IPS-NIHi7 (cell line): ENCODE measurements around the gene IFNLR1.
A peak's percentile ranks its signal among the peaks of the same experiment; 100 is the strongest.

Experiments used
- DNase-seq: peaks from one replicate; pipeline ENCODE4 v3.0.0; 2012; ENCODE audit warnings: mixed read lengths; ENCODE audit errors: extremely low spot score

The IFNLR1 gene

GRCh38 chr1:24122776-24123175 lies 64.3 kb downstream of the IFNLR1 start:
- DNase-seq: no peak

- DNase-seq: no peak
These were observed 65.7 kb downstream of the IFNLR1 start for GRCh38 chr1:24121406-24121805.

DNA sequence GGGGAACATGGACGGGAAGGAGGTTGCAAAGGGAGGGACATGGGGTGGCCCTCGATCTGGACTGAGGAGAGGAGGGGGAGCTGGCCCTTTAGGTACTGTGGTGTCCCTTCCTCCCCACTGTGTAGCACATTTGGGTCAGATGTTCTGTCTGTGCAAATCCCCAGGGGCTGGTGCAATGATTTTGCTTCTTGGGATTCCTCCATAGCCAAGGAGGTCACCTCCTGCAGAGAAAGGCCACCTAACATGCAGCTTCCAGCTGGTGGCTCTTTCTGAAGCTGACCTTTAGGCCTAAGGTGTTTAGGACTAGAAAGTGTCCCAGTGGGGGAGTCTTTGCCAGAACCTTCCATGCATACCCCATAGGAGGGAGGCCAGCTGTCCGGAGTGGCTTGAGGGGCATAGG lies 66.1 kb downstream of the IFNLR1 start:
- DNase-seq: no peak

DNA sequence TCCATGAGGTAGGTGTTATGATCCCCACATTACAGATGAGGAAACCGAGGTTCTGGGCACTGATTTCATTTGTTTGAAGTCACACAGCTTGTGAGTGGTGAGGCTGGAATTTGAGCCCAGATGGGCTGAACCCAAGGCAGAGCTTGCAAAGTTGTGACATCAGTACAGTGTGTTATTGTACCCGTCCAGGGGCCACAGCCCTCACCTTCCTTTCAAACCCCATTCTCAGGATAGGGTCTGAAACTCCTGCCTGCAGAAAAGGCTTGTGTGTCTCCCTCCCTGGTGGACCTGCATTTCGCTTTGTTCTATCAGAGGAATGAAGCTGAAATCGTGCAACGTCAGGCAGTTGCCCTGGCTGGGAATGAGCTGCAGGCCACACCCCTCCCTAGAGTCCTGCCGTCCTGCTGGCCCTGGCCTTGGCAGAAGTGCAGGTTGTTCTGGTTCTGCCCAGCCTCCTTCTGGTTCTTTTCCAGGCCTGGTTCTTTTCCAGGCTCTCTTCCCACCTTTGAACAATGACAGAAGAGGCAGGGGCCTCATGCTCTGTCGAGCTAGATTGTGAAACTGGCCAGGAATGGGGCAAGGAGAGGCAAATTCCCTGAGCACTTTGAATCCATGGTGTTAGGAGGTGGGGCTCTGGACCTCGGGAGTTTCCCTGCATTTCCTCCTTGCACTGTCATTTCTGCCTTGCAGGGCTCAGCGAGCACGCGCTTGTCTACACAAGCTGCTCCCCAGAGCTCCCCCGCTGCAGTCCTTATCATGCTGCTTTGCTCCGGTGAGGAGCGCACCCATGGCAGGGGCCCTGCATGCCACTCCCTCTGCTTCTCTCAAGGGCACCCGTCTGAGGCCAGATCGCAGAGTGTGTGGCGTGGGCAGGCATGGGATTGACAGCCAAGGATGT lies 67.0 kb downstream of the IFNLR1 start:
- DNase-seq: no peak

DNA sequence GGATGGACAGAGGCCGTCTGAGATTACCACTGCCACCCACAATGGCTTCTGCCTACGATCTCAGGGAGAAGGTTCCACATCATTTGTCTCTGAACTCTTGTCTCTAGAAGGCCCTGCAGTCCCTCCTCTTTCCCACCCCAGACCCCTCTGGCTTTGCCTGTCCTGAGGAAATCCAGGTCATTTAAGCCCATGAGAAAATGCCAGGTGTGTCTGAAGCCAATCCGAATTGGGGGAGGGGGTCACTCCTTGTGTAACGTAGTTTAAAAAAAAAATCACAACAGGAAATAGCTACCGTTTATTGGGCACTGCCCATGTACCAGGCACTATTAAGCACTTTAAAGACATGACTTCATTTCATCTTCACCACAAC lies 67.6 kb downstream of the IFNLR1 start:
- no peak for DNase-seq

DNA sequence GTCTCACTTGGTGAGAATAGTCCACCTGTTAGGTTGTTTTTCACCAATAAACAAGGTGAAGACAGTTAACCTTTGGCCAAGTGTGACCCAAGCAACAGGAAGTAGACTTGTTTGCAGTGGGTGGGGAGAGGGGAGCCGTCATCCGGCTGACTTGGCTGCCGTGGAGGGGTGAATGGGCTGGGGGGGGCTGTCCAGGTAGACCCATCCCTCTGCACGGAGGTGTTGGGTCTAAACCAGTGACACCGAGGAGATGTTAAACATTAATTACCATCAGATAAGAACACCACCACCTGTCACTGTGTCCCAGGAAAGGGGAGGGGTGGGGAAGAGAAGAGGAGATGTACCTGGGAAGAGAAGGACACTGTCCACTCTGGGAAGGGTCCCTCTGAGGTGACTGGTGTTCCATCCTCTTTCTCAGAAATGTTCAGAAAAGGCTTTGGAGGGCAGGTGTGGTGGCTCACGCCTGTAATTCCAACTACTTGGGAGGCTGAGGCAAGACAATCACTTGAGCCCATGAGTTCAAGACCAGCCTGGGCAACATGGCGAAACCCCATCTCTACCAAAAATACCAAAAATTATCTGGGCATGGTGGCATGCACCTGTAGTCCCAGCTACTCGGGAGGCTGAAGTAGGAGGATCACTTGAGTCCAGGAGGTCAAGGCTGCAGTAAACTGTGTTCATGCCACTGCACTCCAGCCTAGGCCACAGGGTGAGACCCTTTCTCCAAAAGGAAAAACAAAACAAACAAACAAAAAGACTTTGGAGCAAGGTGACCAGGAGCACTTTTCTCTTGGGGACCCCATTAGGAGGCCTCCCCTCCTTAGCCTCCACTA lies 68.5 kb downstream of the IFNLR1 start:
- no peak for DNase-seq

- no peak for DNase-seq
These were observed 69.2 kb downstream of the IFNLR1 start for GRCh38 chr1:24117722-24118409.

GRCh38 chr1:24117132-24117531 lies 70.0 kb downstream of the IFNLR1 start:
- DNase-seq: no peak

DNA sequence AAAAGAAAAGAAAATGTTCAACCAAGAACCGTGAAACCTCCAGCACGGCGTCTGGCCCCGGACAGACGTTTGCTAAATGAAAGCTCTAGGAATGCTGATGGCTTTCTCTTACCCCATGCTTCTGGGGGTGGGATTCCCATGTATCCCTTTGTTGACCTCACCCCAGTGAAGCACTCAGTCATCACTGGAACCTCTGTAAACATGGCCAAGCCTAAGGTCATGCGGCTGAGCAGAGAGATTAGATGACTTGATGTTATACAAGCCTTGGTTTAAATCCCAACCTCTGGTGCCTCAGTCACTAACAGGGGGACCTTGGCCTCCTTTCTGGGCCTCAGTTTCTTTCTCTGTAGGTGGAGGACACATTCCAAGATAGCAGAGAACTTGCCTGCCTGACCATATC lies 72.3 kb downstream of the IFNLR1 start:
- no peak for DNase-seq

DNA sequence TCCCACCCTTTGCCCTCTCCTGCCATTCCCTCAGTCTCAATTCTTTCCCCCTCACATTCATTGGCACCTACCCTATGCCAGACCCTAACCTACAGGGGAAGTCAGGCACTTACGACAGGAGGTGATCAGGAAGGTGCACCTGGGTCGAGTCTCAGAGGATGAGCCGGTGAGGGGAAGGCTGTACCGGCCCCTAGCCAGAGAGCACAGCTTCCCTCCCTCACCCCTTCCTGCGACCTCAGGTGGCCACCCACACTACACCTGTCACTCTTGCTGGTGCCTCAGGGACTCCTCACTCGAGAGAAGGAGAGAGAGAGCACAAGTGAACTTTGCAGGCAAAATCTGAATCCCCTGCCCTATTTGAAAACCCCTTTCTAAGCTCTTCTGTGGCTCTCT lies 73.5 kb downstream of the IFNLR1 start:
- DNase-seq: no peak

DNA sequence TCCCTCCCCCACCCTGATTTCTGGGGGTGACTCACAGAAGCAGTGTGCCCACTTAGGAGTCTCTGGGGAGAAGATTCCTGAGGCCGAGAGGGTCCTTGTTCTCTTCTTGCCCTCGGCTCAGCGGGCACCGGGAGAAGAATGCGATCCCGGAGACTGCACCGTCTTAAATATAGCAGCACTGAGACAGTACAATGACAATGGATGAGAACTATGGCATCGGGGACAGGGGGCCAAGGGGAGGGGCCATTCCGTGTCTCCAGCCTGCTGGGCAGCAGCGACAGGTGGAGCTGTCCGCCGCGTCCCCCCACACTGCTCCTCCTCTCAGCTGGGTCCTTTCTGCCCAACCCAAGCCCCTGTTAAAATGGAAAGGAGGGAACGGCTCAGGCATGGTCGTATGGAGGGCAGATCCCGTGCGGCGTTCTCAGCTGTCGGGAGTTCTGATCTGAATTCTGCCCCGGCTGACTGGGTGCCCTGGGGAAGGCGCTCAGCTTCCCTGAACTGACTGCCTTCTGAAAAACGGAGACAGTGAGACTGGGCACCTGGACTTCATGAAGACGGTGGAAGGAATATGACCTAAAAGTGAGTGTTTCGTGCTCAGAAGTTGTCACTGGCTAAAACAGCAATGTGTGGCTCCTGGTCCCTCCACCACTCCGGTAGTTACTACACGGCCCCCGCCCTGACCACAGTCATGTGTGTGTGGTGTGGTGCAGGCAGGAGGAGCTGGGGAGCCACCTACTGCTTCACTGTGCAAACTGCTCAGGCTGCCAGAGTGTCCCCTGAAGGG lies 74.9 kb downstream of the IFNLR1 start, which contains the start of gene MYOM3:
Gene MYOM3 (minus strand): TSS at position 140 of the 784 bp plus-strand sequence. CDS start 3,499 bp downstream, outside the sequence.
- peak; percentile 76 for DNase-seq

DNA sequence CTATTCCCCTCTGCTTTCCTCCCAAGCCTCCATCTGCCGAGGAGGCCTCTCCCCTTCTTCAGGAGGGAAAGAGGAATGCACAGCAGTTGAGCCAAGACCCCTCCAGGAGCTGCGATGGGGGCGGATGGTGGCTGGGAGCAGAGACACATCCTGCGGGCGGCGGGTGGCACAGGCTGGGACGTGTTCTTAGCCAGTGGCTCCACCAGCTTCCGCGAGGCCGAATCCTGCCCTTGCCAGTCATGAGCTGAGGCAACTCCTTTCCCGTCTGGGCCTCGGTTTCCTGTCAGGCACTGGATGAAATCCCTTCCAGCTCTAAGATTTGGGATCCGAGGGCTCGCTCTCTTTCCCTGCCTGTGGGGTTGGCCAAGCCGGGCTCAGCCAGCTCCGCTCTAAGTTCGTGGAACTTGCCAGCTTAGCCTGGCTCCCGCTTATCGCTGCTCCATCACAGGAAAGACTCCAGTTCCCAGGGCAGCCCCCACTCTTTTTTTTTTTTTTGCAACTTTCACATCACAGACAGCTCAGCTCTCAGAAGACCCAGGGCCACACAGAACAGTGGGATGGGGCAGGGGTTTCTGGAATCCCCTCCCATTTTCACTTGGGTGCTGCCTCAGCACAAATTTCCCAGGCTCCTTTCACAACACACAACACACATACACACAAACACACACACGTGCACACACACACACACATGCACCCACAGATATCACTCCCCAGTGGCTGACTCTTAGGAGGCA lies 75.7 kb downstream of the IFNLR1 start:
- no peak for DNase-seq

- DNase-seq: no peak
These were observed 76.3 kb downstream of the IFNLR1 start for GRCh38 chr1:24110642-24111261.

- DNase-seq: no peak
These were observed 77.2 kb downstream of the IFNLR1 start for GRCh38 chr1:24109686-24110475.

- DNase-seq: no peak
These were observed 78.0 kb downstream of the IFNLR1 start for GRCh38 chr1:24109166-24109483.

GRCh38 chr1:24108334-24109165 lies 78.5 kb downstream of the IFNLR1 start:
- no peak for DNase-seq

DNA sequence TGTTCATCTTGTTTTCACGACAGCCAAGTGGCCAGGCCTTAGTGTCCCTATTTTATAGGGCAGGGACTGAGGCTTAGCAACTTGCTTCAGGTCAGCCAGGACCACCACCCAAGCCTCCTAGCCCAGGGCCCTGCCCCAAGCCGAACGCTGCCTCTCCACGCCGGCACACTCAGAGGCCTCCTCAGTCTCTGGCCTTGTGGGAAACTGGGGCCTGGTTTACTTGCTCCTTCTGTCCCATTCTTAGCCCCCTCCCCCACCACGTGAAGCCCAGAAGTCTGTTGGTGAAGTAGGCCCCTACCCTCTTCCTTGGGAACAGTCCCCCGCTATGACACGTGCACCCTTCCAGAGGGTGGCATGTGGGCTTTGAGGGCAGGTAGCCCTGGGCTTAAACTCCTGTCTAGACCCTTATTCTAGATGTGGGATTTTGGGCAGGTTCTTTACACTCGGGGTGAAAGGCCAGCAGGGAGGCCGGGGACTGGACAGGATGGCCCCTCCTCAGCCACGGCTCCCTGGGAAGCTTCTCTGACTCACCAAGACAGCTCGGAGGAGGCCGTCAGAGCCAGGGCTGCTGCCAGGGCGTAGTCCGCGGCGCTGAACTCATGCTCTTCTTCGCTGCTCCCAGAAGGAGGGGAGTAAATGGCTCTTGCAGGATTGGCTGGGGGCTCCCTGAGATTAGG lies 79.5 kb downstream of the IFNLR1 start:
- DNase-seq: peak; percentile 40
